Epithelial cell of esophagus (primary cell): ENCODE results near the gene ADORA2B.

Experiments
- DNase-seq: peaks from one replicate; pipeline ENCODE4 v3.0.0; 2010; ENCODE audit warnings: low read depth
- H3K4me3 ChIP-seq: 2 replicates; pipeline ENCODE4 v1.5.1; 2011; ENCODE audit warnings: mild to moderate bottlenecking, low read length, control low read depth
- TF ChIP-seq, protein P1 (sequence below): IDR thresholded peaks from 2 replicates; pipeline ENCODE4 v1.5.1; 2011; ENCODE audit warnings: low read depth, mild to moderate bottlenecking, low read length, control low read depth, inconsistent platforms; ENCODE audit not compliant: insufficient read depth; ENCODE audit errors: missing control alignments

ADORA2B gene

DNA sequence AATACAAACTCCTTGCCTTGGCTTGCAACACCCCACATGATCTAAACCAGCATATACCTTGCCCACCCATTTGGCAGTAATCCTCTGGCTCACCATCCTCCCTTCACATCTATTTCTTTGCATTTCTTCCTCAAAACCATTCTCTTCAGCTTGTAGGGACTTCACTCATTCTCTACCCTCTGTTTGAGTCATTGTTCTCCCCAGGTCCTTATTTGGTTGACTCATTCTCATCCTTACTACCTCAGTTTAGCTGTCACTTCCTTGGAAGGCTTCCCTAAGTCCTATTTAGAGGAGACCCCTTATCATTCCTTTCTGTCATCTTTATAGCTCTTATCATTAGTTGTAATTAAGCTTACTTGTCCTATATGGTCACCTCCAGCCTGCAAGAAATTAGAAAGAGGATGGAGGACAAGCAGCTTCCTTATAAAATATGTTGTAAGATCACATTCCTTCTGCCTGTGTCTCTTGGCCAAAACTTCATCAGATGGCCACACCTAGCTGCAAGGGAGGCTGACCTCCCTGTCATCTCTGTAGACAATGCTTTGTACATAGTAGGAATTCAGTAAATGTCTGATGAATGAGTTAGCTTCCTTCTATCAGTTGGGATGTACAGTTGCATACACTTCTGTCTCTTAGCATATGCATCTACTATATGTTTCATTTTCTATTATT lies 56.4 kb downstream of the ADORA2B start:
- TF ChIP-seq, protein P1, sequence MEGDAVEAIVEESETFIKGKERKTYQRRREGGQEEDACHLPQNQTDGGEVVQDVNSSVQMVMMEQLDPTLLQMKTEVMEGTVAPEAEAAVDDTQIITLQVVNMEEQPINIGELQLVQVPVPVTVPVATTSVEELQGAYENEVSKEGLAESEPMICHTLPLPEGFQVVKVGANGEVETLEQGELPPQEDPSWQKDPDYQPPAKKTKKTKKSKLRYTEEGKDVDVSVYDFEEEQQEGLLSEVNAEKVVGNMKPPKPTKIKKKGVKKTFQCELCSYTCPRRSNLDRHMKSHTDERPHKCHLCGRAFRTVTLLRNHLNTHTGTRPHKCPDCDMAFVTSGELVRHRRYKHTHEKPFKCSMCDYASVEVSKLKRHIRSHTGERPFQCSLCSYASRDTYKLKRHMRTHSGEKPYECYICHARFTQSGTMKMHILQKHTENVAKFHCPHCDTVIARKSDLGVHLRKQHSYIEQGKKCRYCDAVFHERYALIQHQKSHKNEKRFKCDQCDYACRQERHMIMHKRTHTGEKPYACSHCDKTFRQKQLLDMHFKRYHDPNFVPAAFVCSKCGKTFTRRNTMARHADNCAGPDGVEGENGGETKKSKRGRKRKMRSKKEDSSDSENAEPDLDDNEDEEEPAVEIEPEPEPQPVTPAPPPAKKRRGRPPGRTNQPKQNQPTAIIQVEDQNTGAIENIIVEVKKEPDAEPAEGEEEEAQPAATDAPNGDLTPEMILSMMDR: no peak
- peak; percentile 56 for DNase-seq
- peak overlapping the region; percentile 74 for H3K4me3 ChIP-seq

DNA sequence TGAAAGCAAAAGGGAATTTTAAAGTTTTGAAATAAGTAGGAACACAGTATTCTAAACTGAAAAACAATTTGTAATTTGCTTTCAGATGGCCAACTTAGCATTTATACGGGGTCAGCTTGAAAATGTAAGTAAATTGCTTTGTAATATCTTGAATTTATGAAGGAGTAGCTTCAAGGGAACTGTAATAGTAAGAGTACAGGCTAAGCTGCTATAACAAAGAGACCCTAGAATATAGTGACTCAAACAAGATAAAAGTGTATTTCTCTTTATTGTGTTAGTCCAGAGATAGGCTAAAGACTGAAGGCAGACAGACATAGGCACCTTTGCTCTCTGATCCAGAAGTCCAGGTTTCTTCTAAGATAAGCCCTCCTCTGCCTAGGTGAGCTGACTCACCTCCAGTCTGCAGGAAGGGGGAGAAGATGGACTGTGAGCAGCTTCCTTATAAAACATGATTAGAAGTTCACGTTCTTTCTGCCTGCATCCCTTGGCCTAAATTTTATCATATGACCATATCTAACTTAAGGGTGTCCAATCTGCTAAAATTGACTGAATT lies 57.9 kb downstream of the ADORA2B start:
- TF ChIP-seq, protein P1: no peak
- no peak overlapping the region for H3K4me3 ChIP-seq
- no peak for DNase-seq

DNA sequence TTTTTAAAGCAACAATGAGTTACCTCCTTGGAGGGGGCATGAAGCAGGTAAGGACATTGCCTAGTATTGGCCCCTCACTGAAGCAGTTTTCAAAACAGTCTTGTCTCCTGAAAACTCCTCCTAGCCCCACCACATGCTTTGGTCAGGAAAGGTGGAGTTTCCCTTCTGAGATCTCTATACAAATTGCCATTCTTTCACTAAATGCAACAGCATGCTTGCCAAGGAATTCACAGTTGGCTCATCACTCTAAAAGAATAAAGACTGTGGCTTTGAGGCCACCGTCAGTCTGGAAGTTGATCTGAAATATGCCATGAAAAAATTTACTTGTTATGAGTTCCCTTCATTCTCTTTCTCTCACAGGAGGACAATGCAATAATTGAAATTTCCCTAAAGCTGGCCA lies 58.9 kb downstream of the ADORA2B start:
- no peak for DNase-seq
- no peak overlapping the region for H3K4me3 ChIP-seq
- TF ChIP-seq, protein P1: no peak

DNA sequence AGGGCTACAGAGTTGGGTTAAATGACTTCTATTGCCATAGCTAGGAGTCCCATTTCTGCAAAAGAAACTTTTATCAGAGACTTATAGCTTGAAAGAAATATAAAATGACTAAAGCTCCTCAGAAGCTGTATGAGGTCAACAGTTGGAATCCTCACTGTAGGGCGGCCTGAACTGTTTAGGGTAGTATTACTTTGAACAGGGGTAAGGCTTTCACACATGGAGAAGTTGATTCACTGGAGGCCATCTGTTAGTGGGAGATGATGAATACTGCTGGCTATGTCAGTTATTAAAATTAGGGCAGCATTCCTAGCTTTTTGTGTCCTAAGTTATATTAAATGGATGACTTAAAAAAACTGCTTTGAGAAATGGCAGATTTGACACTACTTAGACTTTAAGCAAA lies 60.7 kb downstream of the ADORA2B start:
- no peak overlapping the region for H3K4me3 ChIP-seq
- no peak for DNase-seq
- TF ChIP-seq, protein P1: no peak

DNA sequence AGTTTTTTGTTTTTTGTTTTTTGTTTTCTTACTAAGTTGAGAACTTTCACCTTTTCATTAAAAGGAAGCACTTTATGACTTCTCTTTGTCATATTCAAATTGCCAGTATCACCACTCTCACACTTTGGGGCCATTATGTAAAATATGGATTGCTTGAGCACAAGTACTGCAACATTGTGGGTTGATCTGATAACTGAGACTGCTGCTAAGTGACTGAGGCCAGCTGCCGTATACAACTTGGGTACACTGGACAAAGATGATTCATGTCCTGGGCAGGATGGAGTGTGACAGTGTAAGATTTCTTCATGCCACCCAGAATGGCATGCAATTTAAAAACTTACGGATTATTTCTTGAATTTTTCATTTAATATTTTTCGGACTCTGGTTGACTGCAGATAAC lies 62.5 kb downstream of the ADORA2B start:
- DNase-seq: no peak
- no peak overlapping the region for H3K4me3 ChIP-seq
- TF ChIP-seq, protein P1: no peak

DNA sequence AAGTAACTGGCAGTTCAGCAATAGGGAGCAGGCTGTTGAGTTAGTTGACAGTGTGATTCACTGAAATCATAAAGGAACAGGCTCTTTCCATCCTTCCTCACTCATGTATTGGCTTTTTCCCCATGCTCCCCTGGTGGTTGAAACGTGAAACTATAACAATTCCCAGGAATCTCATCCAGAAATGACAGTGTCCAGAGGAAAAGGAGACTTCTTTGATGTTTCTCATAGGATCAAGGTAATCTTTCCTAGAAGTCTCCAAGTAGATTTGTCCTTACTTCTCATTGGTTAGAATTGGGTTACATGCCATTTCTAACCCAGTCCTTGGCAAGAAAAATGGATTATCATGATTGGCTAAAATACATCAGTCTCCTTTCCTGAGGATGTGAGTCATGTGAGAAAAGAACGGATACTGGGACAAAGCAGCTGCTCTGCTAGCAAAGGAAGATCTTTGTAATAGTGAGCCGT lies 69.0 kb downstream of the ADORA2B start:
- peak; percentile 75 for DNase-seq
- no peak overlapping the region for H3K4me3 ChIP-seq
- TF ChIP-seq, protein P1: peak; percentile 74

DNA sequence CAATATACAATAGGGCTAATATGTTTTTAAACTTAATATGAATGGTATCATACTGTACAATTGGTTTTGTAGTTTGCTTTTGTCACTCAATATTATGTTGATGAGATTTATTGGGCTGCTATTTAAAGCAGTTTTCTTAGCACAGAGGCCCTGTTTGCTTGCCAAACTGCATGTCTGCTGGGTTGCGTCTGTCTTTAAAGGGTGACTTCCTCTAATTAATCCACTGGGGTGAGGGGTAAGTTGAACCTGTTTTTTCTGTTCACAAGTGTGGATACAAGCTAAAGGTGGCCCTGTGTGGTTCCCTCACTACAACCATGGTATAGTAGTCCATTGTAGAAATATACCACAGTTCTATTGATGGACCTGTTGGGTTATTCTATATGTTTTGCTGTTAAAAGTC lies 74.4 kb downstream of the ADORA2B start:
- no peak for DNase-seq
- no peak overlapping the region for H3K4me3 ChIP-seq
- TF ChIP-seq, protein P1: no peak
